HFF-Myc (cell line): ENCODE results near the gene RGS12.

Source experiments
- DNase-seq: peaks from one replicate; pipeline ENCODE4 v3.0.0-alpha.2; 2011; ENCODE audit warnings: low read depth; ENCODE audit errors: extremely low read depth
- H3K4me3 ChIP-seq: replicated peaks from 2 replicates; pipeline ENCODE4 v1.5.1; 2011; ENCODE audit warnings: low read depth, mild to moderate bottlenecking, control low read depth, low read length
- TF ChIP-seq, protein P1 (sequence below): IDR thresholded peaks from 2 replicates; pipeline ENCODE4 v1.5.1; 2012; ENCODE audit warnings: mild to moderate bottlenecking, low read depth, low read length, control low read depth; ENCODE audit errors: missing control alignments

RGS12 gene

DNA sequence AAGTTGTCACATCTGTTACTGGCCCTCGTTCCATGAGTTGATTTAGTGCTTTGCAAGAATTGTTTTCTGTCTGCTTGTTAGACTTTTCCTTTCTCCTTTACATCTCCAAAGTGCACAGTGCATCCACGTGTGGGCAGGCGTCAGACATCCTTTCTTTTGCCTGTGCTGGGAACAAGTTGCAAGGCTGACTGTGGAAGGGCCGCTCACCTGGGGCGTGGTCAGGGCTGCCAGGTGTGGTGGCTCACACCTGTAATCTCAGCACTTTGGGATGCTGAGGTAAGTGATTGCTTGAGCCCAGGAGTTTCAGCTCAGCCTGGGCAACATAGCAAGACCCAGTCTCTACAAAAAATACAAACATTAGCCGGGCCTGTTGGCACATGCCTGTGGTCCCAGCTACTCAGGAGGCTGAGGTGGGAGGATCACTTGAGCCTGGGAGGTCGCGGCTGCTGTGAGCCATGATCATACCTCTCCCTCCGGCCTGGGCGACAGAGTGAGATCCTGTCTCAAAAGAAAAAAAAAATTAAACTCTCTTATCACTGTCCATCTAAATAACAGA lies 46.2 kb downstream of the RGS12 start:
- no peak overlapping the region for H3K4me3 ChIP-seq
- DNase-seq = no peak
- TF ChIP-seq, protein P1, sequence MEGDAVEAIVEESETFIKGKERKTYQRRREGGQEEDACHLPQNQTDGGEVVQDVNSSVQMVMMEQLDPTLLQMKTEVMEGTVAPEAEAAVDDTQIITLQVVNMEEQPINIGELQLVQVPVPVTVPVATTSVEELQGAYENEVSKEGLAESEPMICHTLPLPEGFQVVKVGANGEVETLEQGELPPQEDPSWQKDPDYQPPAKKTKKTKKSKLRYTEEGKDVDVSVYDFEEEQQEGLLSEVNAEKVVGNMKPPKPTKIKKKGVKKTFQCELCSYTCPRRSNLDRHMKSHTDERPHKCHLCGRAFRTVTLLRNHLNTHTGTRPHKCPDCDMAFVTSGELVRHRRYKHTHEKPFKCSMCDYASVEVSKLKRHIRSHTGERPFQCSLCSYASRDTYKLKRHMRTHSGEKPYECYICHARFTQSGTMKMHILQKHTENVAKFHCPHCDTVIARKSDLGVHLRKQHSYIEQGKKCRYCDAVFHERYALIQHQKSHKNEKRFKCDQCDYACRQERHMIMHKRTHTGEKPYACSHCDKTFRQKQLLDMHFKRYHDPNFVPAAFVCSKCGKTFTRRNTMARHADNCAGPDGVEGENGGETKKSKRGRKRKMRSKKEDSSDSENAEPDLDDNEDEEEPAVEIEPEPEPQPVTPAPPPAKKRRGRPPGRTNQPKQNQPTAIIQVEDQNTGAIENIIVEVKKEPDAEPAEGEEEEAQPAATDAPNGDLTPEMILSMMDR = no peak

GRCh38 chr4:3339577-3339976 lies 46.8 kb downstream of the RGS12 start:
- no peak for DNase-seq
- TF ChIP-seq, protein P1 = no peak
- no peak overlapping the region for H3K4me3 ChIP-seq

DNA sequence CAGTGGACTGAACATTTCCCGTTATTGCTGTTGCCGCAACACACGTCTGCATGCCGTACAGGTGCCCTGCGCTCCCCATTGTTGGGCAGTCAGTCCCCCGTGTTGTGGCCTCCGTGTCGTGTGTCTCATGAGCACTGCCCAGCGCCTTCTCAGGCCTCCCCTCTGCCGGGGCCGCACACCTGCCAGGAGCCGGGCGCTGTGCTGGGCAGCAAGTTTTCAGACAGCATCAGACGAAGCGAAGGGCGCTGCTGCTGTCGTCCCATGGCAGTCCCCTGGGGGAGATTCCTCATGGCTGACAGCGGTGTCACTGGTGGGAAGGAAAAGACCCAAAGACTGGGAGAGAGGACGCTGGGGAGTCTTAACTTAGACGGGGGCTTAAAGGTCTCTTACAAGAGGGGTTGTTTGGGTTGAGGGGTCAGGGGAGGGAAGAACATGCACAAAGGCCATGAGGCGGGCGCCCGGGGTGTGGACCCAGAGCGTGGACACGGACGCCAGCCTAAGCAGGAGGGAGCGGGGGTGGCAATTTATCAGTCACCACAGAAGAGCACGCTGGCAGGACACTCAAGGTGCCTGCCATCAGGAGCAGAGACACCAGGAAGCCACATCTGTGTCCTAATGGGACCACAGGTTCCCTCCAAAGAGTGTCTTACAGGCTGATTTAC lies 47.3 kb downstream of the RGS12 start:
- TF ChIP-seq, protein P1 = no peak
- no peak for DNase-seq
- H3K4me3 ChIP-seq = no peak overlapping the region

- TF ChIP-seq, protein P1 = no peak
- H3K4me3 ChIP-seq = no peak overlapping the region
- DNase-seq = no peak
Observed at GRCh38 chr4:3340700-3341083, 47.9 kb downstream of the RGS12 start.

DNA sequence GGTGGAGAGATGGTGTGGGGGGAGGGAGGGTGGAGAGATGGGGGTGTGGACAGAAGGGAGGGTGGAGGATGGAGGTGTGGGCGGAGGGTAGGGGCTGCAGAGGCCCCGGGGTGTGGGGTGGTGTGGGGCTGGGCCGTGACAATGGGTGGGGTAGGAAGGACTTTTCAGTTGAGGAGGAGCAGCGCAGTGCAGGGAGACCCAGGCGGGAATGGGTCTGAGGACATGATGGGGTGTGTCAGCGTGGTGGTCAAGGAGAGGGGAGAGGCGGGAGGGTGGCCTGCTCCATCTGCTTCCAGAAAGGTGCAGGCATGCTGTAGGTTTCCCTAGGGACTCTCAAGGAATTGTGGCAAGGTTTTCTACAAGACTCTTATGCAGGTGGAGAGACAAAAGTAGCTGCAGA lies 48.9 kb downstream of the RGS12 start:
- DNase-seq = no peak
- TF ChIP-seq, protein P1 = no peak
- no peak overlapping the region for H3K4me3 ChIP-seq

DNA sequence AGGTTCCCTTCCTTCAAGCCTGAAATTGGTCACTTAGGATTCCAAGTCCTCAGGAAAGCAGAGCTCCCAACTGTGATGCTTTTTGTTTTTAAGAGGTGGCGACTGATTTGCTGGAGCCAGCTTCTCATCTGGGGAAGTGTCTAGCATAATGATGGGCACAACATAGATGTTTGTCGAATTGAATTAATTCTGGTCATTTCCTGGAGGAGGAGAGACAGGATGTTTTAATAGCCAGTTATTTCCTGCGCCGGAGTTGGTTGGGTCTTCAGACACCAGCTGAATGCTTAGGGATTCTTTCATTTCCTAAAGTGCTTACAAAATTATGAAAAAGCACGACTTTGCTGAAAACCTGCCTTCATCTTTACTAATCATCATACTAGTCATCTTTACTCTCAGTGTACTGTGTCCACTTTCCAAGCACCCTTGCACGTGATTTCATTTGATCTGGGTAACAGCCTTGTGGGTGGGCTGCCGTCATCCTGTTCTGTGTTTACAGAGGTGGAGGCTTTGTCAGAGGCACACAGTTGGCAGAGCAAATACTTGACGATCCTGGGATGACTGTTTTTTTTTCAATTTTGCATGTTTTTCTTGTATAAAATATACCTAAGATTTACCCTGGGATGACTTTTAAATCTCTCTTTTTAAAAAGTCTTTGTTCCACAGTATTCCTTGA lies 49.5 kb downstream of the RGS12 start:
- H3K4me3 ChIP-seq = no peak overlapping the region
- TF ChIP-seq, protein P1 = no peak
- no peak for DNase-seq
